Stimulated activated naive CD8-positive, alpha-beta T cell treated with anti-CD3 and anti-CD28 coated beads, Interleukin-15, amount 100 ng/mL, for 72 hours (primary cell): ENCODE results near the gene ENTREP3.

Experiments used
- ATAC-seq: fragments of 150-1000 bp; cut with Tn5 transposase; 2 replicates; pipeline ENCODE4 v1.10.0; 2021; ENCODE audit warnings: mild to moderate bottlenecking, moderate library complexity
- DNase-seq, 2 donors: peaks; one replicate each; pipeline ENCODE4 v3.0.0; 2021 to 2022
- H3K27ac Mint-ChIP-seq, 2 donors: one replicate each; pipeline ENCODE4 v1.8.0; 2022; ENCODE audit warnings: mild to moderate bottlenecking in 2 of 2, mixed read lengths in 2 of 2, moderate library complexity in 2 of 2
- H3K27me3 Mint-ChIP-seq: one replicate; pipeline ENCODE4 v1.8.0; 2022; ENCODE audit warnings: mixed read lengths
- H3K4me1 Mint-ChIP-seq: one replicate; pipeline ENCODE4 v1.8.0; 2022; ENCODE audit warnings: mild to moderate bottlenecking, mixed read lengths
- H3K4me3 Mint-ChIP-seq, 2 donors: one replicate each; pipeline ENCODE4 v1.8.0; 2022; ENCODE audit warnings: mild to moderate bottlenecking in 2 of 2, mixed read lengths in 2 of 2, moderate library complexity in 1 of 2
- H3K9me3 Mint-ChIP-seq, 2 donors: one replicate each; pipeline ENCODE4 v1.8.0; 2022; ENCODE audit warnings: mixed read lengths in 2 of 2

Gene ENTREP3

DNA sequence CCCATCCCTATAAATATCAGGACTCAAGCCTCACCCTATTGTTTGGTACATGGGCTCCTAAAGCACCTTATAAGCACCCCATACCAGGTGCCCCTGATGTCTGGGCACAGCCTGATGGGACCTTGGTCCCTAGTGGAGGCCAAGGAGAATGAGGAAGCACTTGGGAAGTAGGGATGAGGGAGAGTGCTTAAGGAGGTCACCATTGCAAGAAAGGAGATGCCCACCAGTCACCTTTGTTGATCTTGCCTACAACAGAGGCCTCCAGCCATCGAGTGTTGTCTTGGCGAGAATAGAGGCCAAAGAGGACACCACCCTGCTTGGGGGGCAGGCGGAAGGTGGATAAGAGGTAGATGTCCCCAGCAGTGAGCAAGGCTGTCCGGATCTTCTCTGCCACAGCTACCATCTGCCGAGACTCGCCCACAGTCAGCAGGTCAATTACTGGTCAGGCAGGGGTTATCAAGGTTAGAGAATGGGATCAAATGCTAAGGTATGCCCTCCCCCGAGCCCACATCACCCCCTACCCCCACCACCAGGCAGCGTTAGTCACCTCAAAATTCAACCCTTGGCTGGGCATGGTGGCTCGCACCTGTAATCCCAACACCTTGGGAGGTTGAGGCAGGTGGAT, 49.2 kb downstream of the ENTREP3 start:
- H3K4me3 Mint-ChIP-seq: no peak overlapping the region
- H3K9me3 Mint-ChIP-seq: no peaks in the 10 kb centered on the region
- H3K27me3 Mint-ChIP-seq: no peaks in the 10 kb centered on the region
- DNase-seq (no peak), ATAC-seq (no peak)
- H3K4me1 Mint-ChIP-seq: peaks cover 41% of the 10 kb centered on the region
- H3K27ac Mint-ChIP-seq: no peak overlapping the region

DNA sequence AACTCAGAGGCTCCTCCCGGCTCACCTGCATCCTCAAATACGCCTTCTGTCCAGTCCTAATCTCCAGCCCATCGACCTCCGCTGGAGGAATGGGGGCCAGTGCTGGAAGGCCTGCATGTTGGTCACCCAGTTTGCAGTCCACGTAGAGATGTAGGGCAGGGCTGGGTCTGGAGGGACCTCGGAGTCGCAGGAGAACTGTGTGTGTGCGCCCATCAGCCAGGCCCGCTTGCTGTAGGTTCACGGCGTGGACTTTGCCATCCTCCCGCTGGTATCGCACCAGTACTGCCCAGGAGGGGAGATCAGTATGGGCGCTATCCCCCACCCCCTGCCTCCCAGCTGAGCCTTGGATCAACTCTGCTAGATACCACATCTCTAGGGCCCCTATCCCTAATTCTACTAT, 50.2 kb downstream of the ENTREP3 start:
- Mint-ChIP-seq H3K9me3 (no peaks in the 10 kb centered on the region), H3K4me1 (peaks cover 32% of the 10 kb centered on the region), H3K27me3 (no peaks in the 10 kb centered on the region), H3K4me3 (no peak overlapping the region), H3K27ac (no peak overlapping the region)
- ATAC-seq: no peak
- no peak for DNase-seq

DNA sequence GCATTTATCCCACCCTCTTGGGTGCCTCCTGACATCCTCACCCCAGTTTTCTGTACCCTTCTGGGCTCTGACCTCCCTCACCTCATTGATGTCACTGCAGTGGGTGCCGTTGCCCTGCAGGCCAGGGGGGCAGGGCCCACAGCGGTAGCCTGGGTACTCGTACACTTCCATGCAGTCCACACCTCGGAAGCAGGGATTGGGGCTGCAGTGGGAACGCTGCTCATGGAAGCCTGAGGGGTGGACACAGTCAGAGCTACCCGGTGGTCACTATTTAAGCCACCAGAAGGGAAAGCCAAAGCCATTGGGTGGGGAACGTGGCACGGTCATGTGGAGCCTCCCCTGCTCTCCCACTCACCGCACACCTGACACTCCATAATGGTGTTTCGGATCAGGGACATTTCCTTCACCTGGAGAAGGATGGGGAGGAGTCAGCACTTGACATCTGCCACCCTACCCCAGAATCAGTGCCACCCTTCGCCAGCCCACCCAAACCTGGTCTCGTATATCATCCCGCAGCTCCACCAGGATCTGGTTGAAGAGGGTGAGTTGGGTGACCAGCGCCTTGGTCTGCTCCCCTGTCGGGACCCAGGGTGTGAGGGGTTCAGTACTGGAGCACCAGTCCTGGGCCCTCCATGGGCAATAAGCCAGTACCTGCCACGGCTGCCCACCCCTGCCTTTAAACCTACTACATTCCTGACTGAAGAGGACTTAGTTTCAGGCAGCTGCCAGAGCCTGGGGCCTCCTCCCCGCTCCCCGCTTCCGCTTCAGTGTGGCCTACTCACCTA, 52.4 kb downstream of the ENTREP3 start:
- Mint-ChIP-seq H3K27ac (no peak overlapping the region), H3K4me3 (no peak overlapping the region), H3K4me1 (peaks cover 15% of the 10 kb centered on the region), H3K9me3 (no peaks in the 10 kb centered on the region), H3K27me3 (no peaks in the 10 kb centered on the region)
- DNase-seq (no peak), ATAC-seq (no peak)

DNA sequence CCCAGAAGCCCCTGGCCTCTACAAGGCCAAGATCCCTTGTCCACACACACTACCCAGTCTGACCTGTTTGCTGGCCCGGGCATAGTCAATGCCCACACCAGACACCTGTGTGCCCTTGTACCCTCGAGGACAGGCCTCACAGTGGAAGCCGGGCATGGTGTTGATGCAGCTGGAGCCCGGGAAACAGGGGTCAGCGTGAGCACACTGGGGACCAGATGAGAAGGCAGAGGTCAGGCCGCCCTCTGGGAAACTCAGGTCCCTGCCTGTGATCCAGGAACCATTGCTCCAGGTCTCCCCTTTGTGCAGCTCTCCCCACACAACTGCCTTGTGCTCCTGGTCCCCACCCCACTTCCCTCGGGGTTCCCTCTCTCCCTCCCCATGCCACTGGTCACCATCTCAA, 53.1 kb downstream of the ENTREP3 start:
- DNase-seq (no peak), ATAC-seq (no peak)
- H3K4me1 Mint-ChIP-seq: peaks cover 7% of the 10 kb centered on the region
- H3K9me3 Mint-ChIP-seq: no peaks in the 10 kb centered on the region
- no peaks in the 10 kb centered on the region for H3K27me3 Mint-ChIP-seq
- no peak overlapping the region for H3K4me3 Mint-ChIP-seq
- no peak overlapping the region for H3K27ac Mint-ChIP-seq

DNA sequence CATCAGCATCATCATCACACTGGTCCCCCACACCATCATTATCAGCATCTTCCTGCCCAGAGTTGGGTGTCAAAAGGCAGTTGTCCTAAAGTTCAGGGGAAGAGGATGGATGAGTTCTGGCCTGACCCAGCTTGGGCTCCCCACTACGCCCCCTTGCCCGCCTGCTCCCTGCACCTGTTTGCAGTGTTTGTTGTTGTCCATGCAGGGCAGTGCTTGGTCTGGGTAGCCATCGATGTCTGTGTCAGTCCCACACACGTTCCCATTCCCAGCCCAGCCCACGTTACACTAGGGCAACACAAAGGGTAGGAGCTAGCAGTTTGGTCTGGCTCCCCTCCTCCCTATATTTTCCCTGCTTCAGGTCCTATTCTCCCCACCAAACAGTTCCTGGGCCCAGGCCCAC, 54.4 kb downstream of the ENTREP3 start:
- no peak overlapping the region for H3K4me3 Mint-ChIP-seq
- no peak for DNase-seq
- ATAC-seq: no peak
- peak overlapping the region in 1 of 2 donors; percentile 77 for H3K27ac Mint-ChIP-seq
- no peaks in the 10 kb centered on the region for H3K9me3 Mint-ChIP-seq
- H3K27me3 Mint-ChIP-seq: no peaks in the 10 kb centered on the region
- H3K4me1 Mint-ChIP-seq: peaks cover 8% of the 10 kb centered on the region

DNA sequence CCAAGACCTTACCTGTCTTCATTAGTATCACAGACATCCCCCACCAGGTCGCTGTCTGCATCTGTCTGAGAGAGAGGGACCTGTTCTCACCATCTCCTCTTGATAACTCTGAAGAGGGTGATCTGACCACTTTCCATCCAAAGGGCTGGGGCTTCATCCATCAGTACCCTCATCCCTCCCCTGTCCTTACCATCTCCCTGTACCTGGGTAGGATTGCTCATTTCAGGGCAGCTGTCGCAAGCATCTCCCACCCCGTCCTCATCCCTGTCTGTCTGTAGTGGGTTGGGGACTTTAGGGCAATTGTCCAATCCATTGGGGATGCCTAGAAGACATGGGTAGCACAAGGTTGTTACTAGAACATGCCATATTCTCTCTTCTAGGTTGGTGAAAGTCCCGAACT, 55.5 kb downstream of the ENTREP3 start:
- H3K9me3 Mint-ChIP-seq: no peaks in the 10 kb centered on the region
- no peak for ATAC-seq
- no peak overlapping the region for H3K4me3 Mint-ChIP-seq
- H3K4me1 Mint-ChIP-seq: peaks cover 18% of the 10 kb centered on the region
- DNase-seq: no peak
- H3K27me3 Mint-ChIP-seq: no peaks in the 10 kb centered on the region
- no peak overlapping the region for H3K27ac Mint-ChIP-seq

DNA sequence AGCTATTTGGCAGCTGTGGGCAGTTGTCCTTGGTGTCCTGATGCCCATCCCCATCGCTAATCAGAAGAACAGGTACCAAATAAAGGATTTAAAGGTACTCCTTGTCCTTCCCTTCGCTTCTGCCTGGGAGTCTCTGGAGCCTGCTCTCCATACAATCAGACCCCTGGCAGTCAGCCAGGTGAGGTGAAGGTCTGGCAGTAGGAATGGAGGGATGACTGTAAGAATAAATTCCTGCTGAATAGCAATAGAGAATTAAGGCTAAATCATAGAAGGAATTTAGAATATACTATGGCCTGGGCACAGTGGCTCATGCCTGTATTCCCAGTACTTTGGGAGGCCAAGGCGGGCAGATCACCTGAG, 56.8 kb downstream of the ENTREP3 start:
- H3K9me3 Mint-ChIP-seq: no peaks in the 10 kb centered on the region
- H3K27ac Mint-ChIP-seq: no peak overlapping the region
- ATAC-seq: no peak
- H3K4me1 Mint-ChIP-seq: peaks cover 31% of the 10 kb centered on the region
- no peak for DNase-seq
- no peaks in the 10 kb centered on the region for H3K27me3 Mint-ChIP-seq
- H3K4me3 Mint-ChIP-seq: no peak overlapping the region

DNA sequence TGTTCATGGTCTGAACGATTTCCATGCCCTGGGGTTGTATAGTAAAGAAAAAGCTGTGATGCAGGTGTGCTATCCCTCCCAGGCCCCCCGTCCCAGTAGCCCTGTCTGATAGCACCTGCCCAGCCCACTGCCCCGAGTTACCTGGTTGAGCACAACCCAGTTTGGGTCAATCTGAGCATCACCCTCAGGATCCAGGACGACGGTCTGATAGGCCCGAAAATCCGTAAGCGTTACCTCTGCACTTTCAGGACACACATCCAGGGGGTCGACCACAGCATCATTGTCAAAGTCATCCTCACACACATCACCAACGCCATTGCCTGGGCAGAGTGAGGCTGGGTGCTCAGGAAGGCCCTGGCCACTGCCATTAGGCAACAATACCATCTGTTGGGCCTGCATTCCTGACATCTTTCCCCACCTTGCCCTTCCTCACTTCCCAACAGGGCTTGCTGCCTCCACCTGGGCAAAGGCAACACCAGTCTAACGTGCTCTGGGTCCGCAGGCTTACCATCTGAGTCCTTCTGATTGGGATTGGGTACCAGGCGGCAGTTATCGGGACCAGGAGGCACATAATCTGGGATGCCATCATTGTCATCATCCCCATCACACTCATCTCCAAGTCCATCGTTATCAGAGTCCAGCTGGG, 57.3 kb downstream of the ENTREP3 start:
- no peaks in the 10 kb centered on the region for H3K9me3 Mint-ChIP-seq
- H3K27me3 Mint-ChIP-seq: no peaks in the 10 kb centered on the region
- ATAC-seq (no peak), DNase-seq (no peak)
- H3K4me3 Mint-ChIP-seq: no peak overlapping the region
- H3K4me1 Mint-ChIP-seq: peaks cover 36% of the 10 kb centered on the region
- H3K27ac Mint-ChIP-seq: no peak overlapping the region
